Loucy (cell line): ENCODE data around the gene ATP10A.
"Not testable (repeated sequence)": the region's sequence is repeated elsewhere in the genome, so short reads cannot be mapped to it uniquely, and the experiment has no call there.

Experiments used
- H2AFZ ChIP-seq: fragments of 200-600 bp; sonication (generic); 2 replicates; pipeline ENCODE4 v1.6.0; 2016; ENCODE audit warnings: antibody characterized with exemption, mild to moderate bottlenecking, low read length, moderate library complexity
- H3F3A ChIP-seq: fragments of 200-600 bp; 2 replicates; pipeline ENCODE4 v1.6.0; 2016; ENCODE audit warnings: antibody characterized with exemption, low read depth, mild to moderate bottlenecking
- H3K27me3 ChIP-seq: fragments of 200-600 bp; sonication (generic); 2 replicates; pipeline ENCODE4 v1.6.1; 2014; ENCODE audit warnings: low read length, mild to moderate bottlenecking; ENCODE audit not compliant: insufficient read depth, poor library complexity, severe bottlenecking
- H3K36me3 ChIP-seq: fragments of 200-600 bp; sonication (generic); 2 replicates; pipeline ENCODE4 v1.6.1; 2016; ENCODE audit warnings: low read length; ENCODE audit not compliant: insufficient read depth
- H3K4me1 ChIP-seq: fragments of 200-600 bp; sonication (generic); 2 replicates; pipeline ENCODE4 v1.5.1; 2014; ENCODE audit warnings: low read length, mild to moderate bottlenecking; ENCODE audit not compliant: insufficient read depth, poor library complexity, severe bottlenecking
- H3K4me2 ChIP-seq: fragments of 200-600 bp; sonication (generic); 2 replicates; pipeline ENCODE4 v1.6.0; 2014; ENCODE audit warnings: antibody characterized with exemption, low read length, low read depth, mild to moderate bottlenecking; ENCODE audit not compliant: poor library complexity, severe bottlenecking
- H3K4me3 ChIP-seq: fragments of 200-600 bp; sonication (generic); 2 replicates; pipeline ENCODE4 v1.5.1; 2014; ENCODE audit warnings: low read length, mild to moderate bottlenecking, mixed read lengths; ENCODE audit not compliant: poor library complexity, severe bottlenecking
- H3K79me2 ChIP-seq: fragments of 200-600 bp; sonication (generic); 2 replicates; pipeline ENCODE4 v1.6.1; 2014; ENCODE audit warnings: low read length; ENCODE audit not compliant: insufficient read depth
- H3K9ac ChIP-seq: fragments of 200-600 bp; sonication (generic); 2 replicates; pipeline ENCODE4 v1.6.0; 2014; ENCODE audit warnings: mild to moderate bottlenecking, low read depth, low read length, moderate library complexity; ENCODE audit not compliant: poor library complexity, severe bottlenecking
- H3K9me2 ChIP-seq: fragments of 200-600 bp; sonication (generic); replicated peaks from 2 replicates; pipeline ENCODE4 v1.6.1; 2016; ENCODE audit warnings: low read depth, low read length, mixed read lengths
- H3K9me3 ChIP-seq: fragments of 200-600 bp; sonication (generic); 2 replicates; pipeline ENCODE4 v1.6.1; 2014; ENCODE audit warnings: mild to moderate bottlenecking, antibody characterized with exemption, low read length, low read depth; ENCODE audit not compliant: insufficient read depth
- H4K20me1 ChIP-seq: fragments of 200-600 bp; sonication (generic); 2 replicates; pipeline ENCODE4 v1.6.0; 2014; ENCODE audit warnings: antibody characterized with exemption, low read length, mild to moderate bottlenecking; ENCODE audit not compliant: insufficient read depth, poor library complexity, severe bottlenecking
- EZH2phosphoT487 ChIP-seq: fragments of 200-600 bp; IDR thresholded peaks from 2 replicates; pipeline ENCODE4 v1.6.1; 2018; ENCODE audit warnings: antibody characterized with exemption, mild to moderate bottlenecking, moderate library complexity, borderline replicate concordance
- TF ChIP-seq, protein P1 (sequence below): fragments of 200-600 bp; sonication (generic); conservative IDR thresholded peaks from 2 replicates; pipeline ENCODE4 v1.5.1; 2014; ENCODE audit warnings: mild to moderate bottlenecking, antibody characterized with exemption, low read length

Gene ATP10A

DNA sequence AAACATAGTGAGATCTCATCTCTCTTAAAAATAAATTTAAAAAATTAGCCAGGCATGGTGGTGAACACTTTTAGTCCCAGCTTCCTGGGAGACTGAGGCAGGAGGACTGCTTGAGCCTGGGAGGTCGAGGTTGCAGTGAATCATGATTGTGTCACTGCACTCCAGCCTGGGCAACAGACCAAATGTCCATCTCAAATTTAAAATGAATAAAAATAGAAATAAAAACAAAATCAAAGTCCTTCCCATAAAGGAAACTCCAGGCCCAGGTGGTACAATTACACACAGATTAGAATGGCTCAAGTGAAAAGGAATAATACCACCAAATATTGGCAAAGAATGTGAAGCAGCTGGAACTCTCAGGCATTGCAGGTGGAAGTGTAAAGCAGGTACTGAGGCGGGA, 19.3 kb upstream of the ATP10A start:
- H3F3A ChIP-seq = no peaks in the 10 kb centered on the region
- H3K9ac ChIP-seq = no peak overlapping the region
- no peaks in the 10 kb centered on the region for H3K79me2 ChIP-seq
- no peaks in the 10 kb centered on the region for H4K20me1 ChIP-seq
- no peak overlapping the region for H3K4me3 ChIP-seq
- no peaks in the 10 kb centered on the region for H3K9me2 ChIP-seq
- H3K36me3 ChIP-seq = no peaks in the 10 kb centered on the region
- H3K27me3 ChIP-seq = no peaks in the 10 kb centered on the region
- no peak overlapping the region for H3K4me2 ChIP-seq
- no peak for TF ChIP-seq EZH2phosphoT487
- TF ChIP-seq, protein P1, sequence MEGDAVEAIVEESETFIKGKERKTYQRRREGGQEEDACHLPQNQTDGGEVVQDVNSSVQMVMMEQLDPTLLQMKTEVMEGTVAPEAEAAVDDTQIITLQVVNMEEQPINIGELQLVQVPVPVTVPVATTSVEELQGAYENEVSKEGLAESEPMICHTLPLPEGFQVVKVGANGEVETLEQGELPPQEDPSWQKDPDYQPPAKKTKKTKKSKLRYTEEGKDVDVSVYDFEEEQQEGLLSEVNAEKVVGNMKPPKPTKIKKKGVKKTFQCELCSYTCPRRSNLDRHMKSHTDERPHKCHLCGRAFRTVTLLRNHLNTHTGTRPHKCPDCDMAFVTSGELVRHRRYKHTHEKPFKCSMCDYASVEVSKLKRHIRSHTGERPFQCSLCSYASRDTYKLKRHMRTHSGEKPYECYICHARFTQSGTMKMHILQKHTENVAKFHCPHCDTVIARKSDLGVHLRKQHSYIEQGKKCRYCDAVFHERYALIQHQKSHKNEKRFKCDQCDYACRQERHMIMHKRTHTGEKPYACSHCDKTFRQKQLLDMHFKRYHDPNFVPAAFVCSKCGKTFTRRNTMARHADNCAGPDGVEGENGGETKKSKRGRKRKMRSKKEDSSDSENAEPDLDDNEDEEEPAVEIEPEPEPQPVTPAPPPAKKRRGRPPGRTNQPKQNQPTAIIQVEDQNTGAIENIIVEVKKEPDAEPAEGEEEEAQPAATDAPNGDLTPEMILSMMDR = no peak
- H2AFZ ChIP-seq = no peak overlapping the region
- no peaks in the 10 kb centered on the region for H3K4me1 ChIP-seq
- 0 out of 2 replicates have a peak, but pooled peaks cover 4% of the 10 kb centered on the region for H3K9me3 ChIP-seq

DNA sequence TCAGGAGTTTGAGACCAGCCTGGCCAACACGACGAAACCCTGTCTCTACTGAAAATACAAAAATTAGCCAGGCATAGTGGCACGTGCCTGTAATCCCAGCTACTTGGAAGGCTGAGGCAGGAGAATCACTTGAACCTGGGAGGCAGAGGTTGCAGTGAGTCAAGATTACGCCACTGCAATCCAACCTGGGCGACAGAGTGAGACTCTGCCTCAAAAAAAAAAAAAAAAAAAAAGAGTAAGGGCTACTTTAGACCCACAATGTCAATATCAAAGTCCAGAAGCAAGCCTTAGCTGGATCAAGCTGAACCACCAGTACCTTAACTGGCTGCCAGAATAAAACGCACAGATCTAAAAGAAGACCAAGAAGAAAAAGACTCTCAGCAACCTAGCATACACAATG, 17.8 kb upstream of the ATP10A start:
- H3K9me2 ChIP-seq, H3K36me3 ChIP-seq, H3K79me2 ChIP-seq, H3K4me1 ChIP-seq, H3F3A ChIP-seq, H2AFZ ChIP-seq, H3K9ac ChIP-seq, H4K20me1 ChIP-seq, H3K4me2 ChIP-seq, H3K27me3 ChIP-seq, H3K4me3 ChIP-seq, H3K9me3 ChIP-seq: not testable (repeated sequence)

DNA sequence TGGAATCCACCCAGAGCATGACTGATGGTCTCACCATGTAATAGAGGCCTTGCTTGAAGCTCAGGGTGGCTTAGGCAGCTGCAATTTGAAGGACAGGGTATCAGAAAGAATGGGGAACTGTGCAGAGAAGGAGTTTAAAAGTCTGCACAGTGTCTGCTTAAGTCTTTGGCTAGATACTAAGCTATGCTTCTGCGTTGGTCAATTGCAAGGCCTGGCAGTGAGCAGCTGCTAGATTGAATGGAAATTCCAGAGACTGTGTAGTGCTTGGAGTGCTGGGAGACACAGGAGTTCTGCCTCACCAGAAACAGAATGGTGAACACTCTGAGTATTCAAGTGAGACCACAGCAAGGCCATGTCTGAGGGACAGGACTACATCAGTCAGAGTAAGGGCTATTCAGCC, 17.3 kb upstream of the ATP10A start:
- TF ChIP-seq, protein P1 = no peak
- TF ChIP-seq EZH2phosphoT487 = no peak
- Histone ChIP-seq H3K79me2 (no peaks in the 10 kb centered on the region), H3K9ac (no peak overlapping the region), H3K4me1 (no peaks in the 10 kb centered on the region), H3K9me3 (0 out of 2 replicates have a peak, but pooled peaks cover 4% of the 10 kb centered on the region), H3K4me3 (no peak overlapping the region), H3K9me2 (no peaks in the 10 kb centered on the region), H3K4me2 (no peak overlapping the region), H4K20me1 (no peaks in the 10 kb centered on the region), H3K36me3 (no peaks in the 10 kb centered on the region), H2AFZ (no peak overlapping the region), H3K27me3 (no peaks in the 10 kb centered on the region), H3F3A (no peaks in the 10 kb centered on the region)

DNA sequence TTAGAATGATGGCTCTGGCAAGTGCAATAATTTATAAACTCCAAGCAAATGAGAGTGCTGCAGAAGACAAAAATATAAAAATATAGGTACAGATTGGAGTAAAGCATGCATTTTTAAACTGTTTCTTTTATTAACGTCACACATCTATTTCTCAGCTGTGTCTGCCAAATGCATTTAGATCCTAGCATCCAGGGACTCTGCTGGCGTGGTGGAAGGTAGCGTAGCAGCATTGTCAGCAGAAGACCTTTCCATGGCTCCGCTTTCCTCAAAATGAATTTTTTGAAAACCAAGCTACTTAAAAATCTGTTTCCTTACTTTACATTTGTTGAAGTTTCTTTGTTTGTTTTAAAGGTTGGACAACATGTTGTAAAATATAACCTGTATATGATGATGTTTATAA, 16.3 kb upstream of the ATP10A start:
- no peaks in the 10 kb centered on the region for H3K4me1 ChIP-seq
- no peaks in the 10 kb centered on the region for H3K79me2 ChIP-seq
- H3K27me3 ChIP-seq = no peaks in the 10 kb centered on the region
- 0 out of 2 replicates have a peak, but pooled peaks cover 4% of the 10 kb centered on the region for H3K9me3 ChIP-seq
- no peaks in the 10 kb centered on the region for H3K36me3 ChIP-seq
- no peaks in the 10 kb centered on the region for H3K9me2 ChIP-seq
- H4K20me1 ChIP-seq = no peaks in the 10 kb centered on the region
- no peaks in the 10 kb centered on the region for H3F3A ChIP-seq
- no peak overlapping the region for H3K4me2 ChIP-seq
- TF ChIP-seq, protein P1 = no peak
- no peak for TF ChIP-seq EZH2phosphoT487
- H3K9ac ChIP-seq = no peak overlapping the region
- H2AFZ ChIP-seq = no peak overlapping the region
- no peak overlapping the region for H3K4me3 ChIP-seq
